D721Med (cell line): Measurements from ENCODE around the gene GRAP2.

Experiments
- DNase-seq: peaks from one replicate; pipeline ENCODE4 v3.0.0; 2011; ENCODE audit warnings: low spot score; ENCODE audit not compliant: insufficient read length
- FAIRE-seq: peaks from 2 replicates; lab custom pipeline; 2011; peaks lifted over from hg19 to GRCh38; lab: Jason Lieb, UNC
- TF ChIP-seq, protein P1 (sequence below): IDR thresholded peaks from 2 replicates; pipeline ENCODE4 v1.5.1; 2012; ENCODE audit warnings: mild to moderate bottlenecking, control low read depth; ENCODE audit not compliant: insufficient read depth; ENCODE audit errors: missing control alignments

The GRAP2 gene

DNA sequence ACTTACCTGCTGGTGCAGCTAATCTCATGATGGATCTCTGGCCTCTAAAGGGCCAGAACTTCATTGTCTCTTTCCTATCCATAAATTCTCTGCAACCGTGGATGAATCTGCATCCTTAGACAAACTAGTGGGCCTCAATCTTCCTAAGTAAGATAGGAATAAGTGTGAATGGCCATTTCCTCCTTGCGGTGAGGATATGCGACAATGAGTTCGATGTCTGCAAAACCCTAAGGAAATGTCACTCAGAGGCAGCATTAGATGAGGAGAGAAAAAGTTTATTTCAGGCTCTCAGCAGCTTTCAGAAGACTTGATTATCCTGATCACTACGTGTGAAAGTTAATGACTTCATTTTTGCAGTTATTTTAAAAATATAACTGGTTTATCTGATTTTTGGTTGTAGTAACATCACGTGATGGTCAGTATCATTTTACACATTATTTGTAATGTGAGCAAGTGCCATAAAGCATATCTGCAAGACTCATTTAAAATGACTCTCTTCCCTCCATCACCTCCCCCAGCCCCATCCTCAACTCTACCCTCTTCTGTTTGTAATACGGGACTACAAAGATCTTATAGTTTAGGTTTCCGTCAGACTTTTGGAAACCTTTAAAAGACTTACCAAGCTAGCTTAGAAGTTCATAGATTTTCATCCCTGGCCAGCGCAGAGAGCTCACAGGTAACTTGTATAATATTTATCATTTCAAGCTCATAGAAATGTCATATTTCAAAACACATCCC lies 10.2 kb downstream of the GRAP2 start:
- FAIRE-seq (no peak), DNase-seq (no peak)
- TF ChIP-seq, protein P1, sequence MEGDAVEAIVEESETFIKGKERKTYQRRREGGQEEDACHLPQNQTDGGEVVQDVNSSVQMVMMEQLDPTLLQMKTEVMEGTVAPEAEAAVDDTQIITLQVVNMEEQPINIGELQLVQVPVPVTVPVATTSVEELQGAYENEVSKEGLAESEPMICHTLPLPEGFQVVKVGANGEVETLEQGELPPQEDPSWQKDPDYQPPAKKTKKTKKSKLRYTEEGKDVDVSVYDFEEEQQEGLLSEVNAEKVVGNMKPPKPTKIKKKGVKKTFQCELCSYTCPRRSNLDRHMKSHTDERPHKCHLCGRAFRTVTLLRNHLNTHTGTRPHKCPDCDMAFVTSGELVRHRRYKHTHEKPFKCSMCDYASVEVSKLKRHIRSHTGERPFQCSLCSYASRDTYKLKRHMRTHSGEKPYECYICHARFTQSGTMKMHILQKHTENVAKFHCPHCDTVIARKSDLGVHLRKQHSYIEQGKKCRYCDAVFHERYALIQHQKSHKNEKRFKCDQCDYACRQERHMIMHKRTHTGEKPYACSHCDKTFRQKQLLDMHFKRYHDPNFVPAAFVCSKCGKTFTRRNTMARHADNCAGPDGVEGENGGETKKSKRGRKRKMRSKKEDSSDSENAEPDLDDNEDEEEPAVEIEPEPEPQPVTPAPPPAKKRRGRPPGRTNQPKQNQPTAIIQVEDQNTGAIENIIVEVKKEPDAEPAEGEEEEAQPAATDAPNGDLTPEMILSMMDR = no peak

DNA sequence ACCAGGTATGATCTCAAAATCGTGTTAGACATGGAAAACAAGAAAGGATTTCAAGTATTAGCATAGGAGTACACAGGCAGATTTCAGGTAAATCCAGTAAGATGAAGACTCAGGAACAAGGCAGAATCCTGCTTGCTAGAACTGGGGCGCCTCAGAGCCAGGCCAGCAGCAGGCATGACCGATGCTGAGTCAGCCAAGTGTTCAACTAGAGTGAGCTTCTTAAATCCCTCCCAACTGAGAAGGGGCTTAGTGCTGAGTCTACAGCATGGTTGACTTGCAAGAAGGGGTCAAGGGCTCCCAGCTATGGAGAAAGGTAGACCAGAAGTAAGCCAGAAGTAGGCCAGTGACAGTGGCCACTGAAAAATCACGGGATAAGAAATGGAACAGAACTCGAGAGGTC lies 12.4 kb downstream of the GRAP2 start:
- FAIRE-seq (no peak), DNase-seq (no peak)
- TF ChIP-seq, protein P1 = no peak

DNA sequence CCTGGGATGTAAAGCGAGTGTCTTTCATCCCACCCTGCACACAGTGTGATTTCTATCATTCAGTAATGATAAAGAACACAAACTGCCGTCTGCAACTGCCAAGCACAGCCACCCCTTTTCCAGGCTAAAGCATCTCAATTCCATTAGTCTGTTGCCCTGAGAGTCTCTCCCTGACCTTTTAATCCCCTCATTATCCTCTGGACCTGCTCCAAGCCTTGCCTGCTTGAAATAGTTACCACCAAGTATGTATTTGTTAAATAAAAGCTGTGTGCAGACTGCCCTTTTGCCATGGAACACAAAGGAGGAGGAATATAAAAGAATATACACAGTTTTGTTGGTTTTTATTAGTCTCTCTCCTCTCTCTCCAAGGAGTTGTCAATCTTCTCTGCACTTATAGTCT lies 13.0 kb downstream of the GRAP2 start:
- DNase-seq (no peak), FAIRE-seq (no peak)
- TF ChIP-seq, protein P1 = no peak

DNA sequence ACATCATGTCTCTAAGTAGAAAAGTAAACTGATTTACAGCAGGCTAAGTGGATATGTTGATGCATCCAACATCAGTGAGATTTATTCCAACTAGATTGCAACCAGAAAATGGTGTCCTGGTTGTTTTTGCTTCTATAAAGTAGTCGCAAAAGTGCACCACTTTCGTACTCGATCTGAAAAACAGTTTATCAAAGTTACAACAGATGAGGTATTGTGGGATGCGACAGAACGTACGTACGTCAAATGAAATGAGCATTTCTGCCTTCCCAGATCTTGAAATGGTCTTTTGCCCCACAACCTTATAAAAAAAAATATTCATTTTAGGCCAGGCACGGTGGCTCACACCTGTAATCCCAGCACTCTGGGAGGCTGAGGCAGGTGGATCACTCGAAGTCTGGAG lies 13.7 kb downstream of the GRAP2 start:
- TF ChIP-seq, protein P1 = no peak
- FAIRE-seq (no peak), DNase-seq (no peak)

DNA sequence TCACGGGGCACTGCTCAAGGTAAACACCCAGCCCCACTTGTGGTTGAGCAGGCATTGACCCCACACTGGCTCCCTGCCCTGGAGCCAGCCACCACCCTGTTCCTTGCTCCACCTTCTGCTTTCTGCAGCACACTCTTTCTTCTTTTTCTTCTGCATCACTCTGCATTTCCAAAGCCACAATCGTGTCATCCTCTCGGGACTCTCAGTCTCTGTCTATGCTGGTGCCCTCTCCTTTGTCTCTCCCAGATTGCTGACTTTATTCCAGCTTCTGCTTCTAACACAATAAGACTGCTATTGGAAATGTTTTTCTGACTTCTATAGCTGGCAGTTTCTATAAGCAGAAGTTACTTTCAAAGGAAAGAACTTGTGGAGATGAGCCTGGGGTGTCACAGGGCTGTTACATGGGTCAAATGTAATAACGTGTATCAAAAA lies 14.4 kb downstream of the GRAP2 start:
- no peak for DNase-seq
- TF ChIP-seq, protein P1 = no peak
- FAIRE-seq = no peak

DNA sequence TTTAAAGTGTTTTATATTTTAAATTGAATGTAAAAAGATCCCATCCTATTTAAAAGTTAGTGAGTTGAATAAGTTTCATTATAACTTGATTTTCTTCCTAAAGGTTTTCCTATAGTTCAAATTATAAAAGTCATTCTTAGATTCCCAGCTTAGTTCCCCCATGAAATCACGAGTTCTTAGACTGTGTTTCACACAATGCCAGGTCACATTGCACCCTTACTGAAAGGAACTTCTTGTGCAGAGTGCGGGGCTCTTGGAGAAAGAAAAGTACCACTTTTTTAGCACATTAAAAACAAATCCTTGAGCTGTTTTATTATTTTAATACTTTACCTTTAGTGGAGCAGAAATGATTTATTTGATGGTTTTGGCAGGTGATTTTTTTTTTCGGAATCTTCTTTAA lies 15.6 kb downstream of the GRAP2 start:
- FAIRE-seq = no peak
- no peak for DNase-seq
- TF ChIP-seq, protein P1 = no peak

DNA sequence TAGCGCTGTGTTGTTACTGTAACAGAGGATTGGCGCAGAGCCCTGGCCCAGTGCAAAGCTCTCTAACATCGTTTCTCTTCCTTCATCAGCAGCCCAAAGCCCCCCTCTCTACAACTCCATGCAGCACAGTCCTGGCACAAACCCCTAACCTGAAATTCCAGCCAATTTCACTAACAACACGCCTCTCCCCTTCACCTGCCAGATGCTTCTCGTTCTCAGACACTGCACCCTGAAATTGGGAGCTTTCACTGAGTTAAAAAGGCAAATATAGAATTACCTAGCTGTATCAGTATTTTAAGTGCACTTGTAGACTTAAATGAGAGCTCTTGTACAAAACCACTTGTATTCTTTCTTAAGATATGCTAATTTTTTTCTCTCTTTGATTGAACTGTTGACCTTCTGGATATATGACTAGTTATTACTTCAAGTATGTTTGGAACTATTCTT lies 16.3 kb downstream of the GRAP2 start:
- TF ChIP-seq, protein P1 = no peak
- FAIRE-seq = no peak
- DNase-seq = no peak
